GM21360 (cell line): ENCODE data around the gene RAMP1.
"Not testable (repeated sequence)": the region's sequence is repeated elsewhere in the genome, so short reads cannot be mapped to it uniquely, and the experiment has no call there.

Experiments
- ATAC-seq: cut with Tn5 transposase; IDR thresholded peaks from one replicate; pipeline ENCODE4 v1.9.1; 2021; ENCODE audit warnings: mild to moderate bottlenecking, moderate library complexity; ENCODE audit not compliant: unreplicated experiment

RAMP1 gene

GRCh38 chr2:237859533-237860272, at the start of gene RAMP1:
Gene RAMP1 (plus strand): TSS chr2:237859623. CDS start chr2:237859676, 53 bp downstream.
- no peak for ATAC-seq

GRCh38 chr2:237815637-237816036, 43.8 kb upstream of the RAMP1 start:
- ATAC-seq: no peak

- no peak for ATAC-seq
Measured at GRCh38 chr2:237816531-237816930, 42.9 kb upstream of the RAMP1 start.

GRCh38 chr2:237818066-237818473, 41.4 kb upstream of the RAMP1 start:
- ATAC-seq: no peak

- ATAC-seq: no peak
Measured at GRCh38 chr2:237819231-237819630, 40.2 kb upstream of the RAMP1 start.

GRCh38 chr2:237820421-237820820, 39.0 kb upstream of the RAMP1 start:
- ATAC-seq: no peak

GRCh38 chr2:237823544-237823943, 35.9 kb upstream of the RAMP1 start:
- ATAC-seq: no peak

- ATAC-seq: no peak
Measured at GRCh38 chr2:237824085-237824484, 35.3 kb upstream of the RAMP1 start.

GRCh38 chr2:237827421-237827987, 31.9 kb upstream of the RAMP1 start:
- no peak for ATAC-seq

- ATAC-seq: no peak
Measured at GRCh38 chr2:237830522-237830921, 28.9 kb upstream of the RAMP1 start.

- no peak for ATAC-seq
Measured at GRCh38 chr2:237833546-237833945, 25.9 kb upstream of the RAMP1 start.

GRCh38 chr2:237835372-237835771, 24.1 kb upstream of the RAMP1 start:
- no peak for ATAC-seq

GRCh38 chr2:237841051-237841450, 18.4 kb upstream of the RAMP1 start:
- no peak for ATAC-seq

- ATAC-seq: not testable (repeated sequence)
Measured at GRCh38 chr2:237848940-237849339, 10.5 kb upstream of the RAMP1 start.

- ATAC-seq: no peak
Measured at GRCh38 chr2:237854295-237854694, 5.1 kb upstream of the RAMP1 start.

- no peak for ATAC-seq
Measured at GRCh38 chr2:237857791-237858190, 1.6 kb upstream of the RAMP1 start.

GRCh38 chr2:237858294-237859081, 935 bp upstream of the RAMP1 start:
- ATAC-seq: no peak

GRCh38 chr2:237859082-237859433, 365 bp upstream of the RAMP1 start:
- no peak for ATAC-seq

GRCh38 chr2:237860273-237860935, 981 bp downstream of the RAMP1 start:
- ATAC-seq: no peak

- no peak for ATAC-seq
Measured at GRCh38 chr2:237861875-237862527, 2.6 kb downstream of the RAMP1 start.

GRCh38 chr2:237862528-237862895, 3.1 kb downstream of the RAMP1 start:
- no peak for ATAC-seq
